ENCODE results near the gene KLF7.

The KLF7 gene

DNA sequence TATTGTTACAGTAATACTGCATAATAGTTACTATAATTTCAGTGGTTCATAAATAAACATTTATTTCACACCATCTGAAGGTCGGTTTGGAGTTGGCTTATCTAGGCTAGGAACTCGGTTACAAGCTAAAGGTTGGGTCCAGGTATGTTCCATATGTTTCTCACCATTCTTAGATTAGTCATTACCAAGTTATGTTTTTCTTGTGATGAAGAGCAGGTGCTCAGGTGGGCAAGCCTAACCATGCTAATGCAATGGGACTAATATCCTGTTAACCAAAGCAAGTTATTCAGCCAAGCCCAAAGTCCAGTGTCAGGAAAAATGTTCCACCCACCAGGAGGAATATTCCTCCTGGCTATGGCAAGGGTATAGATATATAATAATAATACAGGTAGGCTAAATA is 133.3 kb downstream of the KLF7 start:
- CTCF ChIA-PET: no interaction called here
- no peaks in the 10 kb centered on the region for H3K4me1 ChIP-seq (ENCODE audit: control extremely low read depth in 1 of 4, control insufficient read depth in 4 of 4, insufficient read depth in 4 of 4, low read length in 3 of 4)
- H3K4me3 ChIP-seq (ENCODE audit: control insufficient read depth in 1 of 7, extremely low read depth in 1 of 7, insufficient read depth in 4 of 7, low read depth in 2 of 7, low read length in 6 of 7): no peak overlapping the region
- no peaks in the 10 kb centered on the region for H3K27me3 ChIP-seq (replicated peaks in 2 of 5; ENCODE audit: control insufficient read depth in 4 of 5, insufficient read depth in 5 of 5, low read length in 4 of 5)
- peaks cover 0 to 11% (median 5%) of the 10 kb centered on the region in 5 experiments for H3K9me3 ChIP-seq (ENCODE audit: control extremely low read depth in 1 of 5, control insufficient read depth in 4 of 5, insufficient read depth in 2 of 5, low read depth in 1 of 5, low read length in 4 of 5)
- H3K36me3 ChIP-seq (ENCODE audit: control insufficient read depth in 4 of 4, insufficient read depth in 4 of 4, low read length in 3 of 4): no peaks in the 10 kb centered on the region
- H3K27ac ChIP-seq (ENCODE audit: insufficient read depth in 1 of 2, low read depth in 1 of 2, low read length in 2 of 2, poor library complexity in 1 of 2, severe bottlenecking in 2 of 2): no peak overlapping the region
- POLR2A ChIA-PET: no interaction called here
- no peak for DNase-seq
- no CpG with 5 or more reads among the region's 2 CpGs for WGBS (ENCODE audit: insufficient coverage)

All from common myeloid progenitor, CD34-positive (primary cell).